Measurements from ENCODE around the gene UBE2R2. TPM values are rescaled to one million over a fixed set of nuclear protein-coding genes. Genes with fewer than 3 reads are reported as not detected.
"Not testable (repeated sequence)": the region's sequence is repeated elsewhere in the genome, so short reads cannot be mapped to it uniquely, and the experiment has no call there.

The UBE2R2 gene
- total and polyA plus RNA-seq, 10 donors: 15.2 to 48.5 (median 39.9) TPM

DNA sequence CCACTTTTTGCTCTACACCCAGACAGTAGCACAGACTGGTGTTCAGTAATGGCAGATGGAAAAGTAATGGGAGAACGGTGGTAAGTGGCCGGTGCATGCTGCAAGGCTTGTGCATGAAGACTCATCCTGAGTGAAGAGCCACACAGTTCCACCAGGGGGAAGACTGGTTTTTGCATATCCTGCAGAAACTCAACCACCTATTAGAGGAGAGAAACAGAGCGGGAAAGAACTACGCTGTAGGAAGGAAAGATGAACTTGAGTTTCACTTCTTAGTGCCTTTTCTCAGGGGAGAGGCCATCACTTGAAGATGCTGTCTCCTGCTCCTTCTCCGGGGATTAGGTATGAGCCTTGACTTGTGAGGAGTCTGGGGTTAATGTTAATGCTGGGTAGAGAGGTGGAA lies 31.0 kb upstream of the UBE2R2 start:
- intact Hi-C loops (cut with DNase I; ENCODE audit: low total_unique reads): no loop called here
- no peaks in the 10 kb centered on the region for H3K36me3 ChIP-seq
- WGBS, 5 donors: 80 to 93% (median 84%) methylated on average over 5 of the region's 5 CpGs

DNA sequence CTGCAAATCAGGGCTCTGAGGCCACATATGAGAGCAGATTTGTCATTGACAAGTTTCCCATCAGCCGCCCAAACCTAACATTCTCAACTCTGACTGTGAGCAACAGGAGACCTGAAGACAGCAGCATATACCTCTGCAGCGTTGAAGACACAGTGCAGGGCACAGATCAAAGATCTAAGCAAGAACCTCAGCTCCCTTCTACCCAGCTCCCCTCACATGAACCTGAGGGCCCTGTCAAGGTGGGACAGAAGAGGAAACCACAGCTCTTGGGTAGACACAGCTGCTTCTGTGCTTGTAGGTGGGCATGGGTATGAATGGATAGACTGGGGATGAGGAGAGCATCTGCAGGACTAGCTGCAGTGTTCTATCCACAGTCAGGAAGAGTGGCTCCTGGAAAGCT lies 30.3 kb upstream of the UBE2R2 start:
- TF ChIP-seq POLR2A (IDR thresholded peaks at IDR 0.05): no peak
- no peak for TF ChIP-seq POLR2AphosphoS5 (IDR thresholded peaks at IDR 0.05)
- TF ChIP-seq CTCF (IDR thresholded peaks at IDR 0.05 in 8 of 11, conservative IDR thresholded peaks at IDR 0.05 in 3 of 11): no peak
- H3K4me3 ChIP-seq: no peak overlapping the region
- intact Hi-C loops (cut with DNase I; ENCODE audit: low total_unique reads): no loop called here
- no peak for DNase-seq
- 65 to 84% (median 80%) methylated on average over 2 of the region's 2 CpGs for WGBS, 5 donors
- no peaks in the 10 kb centered on the region for H3K36me3 ChIP-seq
- H3K27me3 ChIP-seq (replicated peaks in 1 of 7): no peaks in the 10 kb centered on the region
- H3K27ac ChIP-seq: no peak overlapping the region
- no peaks in the 10 kb centered on the region for H3K4me1 ChIP-seq
- no peaks in the 10 kb centered on the region for H3K9me3 ChIP-seq

More for the DNA sequence above, 31.0 kb upstream of the UBE2R2 start:
- no peak for TF ChIP-seq CTCF (IDR thresholded peaks at IDR 0.05 in 8 of 11, conservative IDR thresholded peaks at IDR 0.05 in 3 of 11)
- no peak for TF ChIP-seq POLR2AphosphoS5 (IDR thresholded peaks at IDR 0.05)
- TF ChIP-seq POLR2A (IDR thresholded peaks at IDR 0.05): no peak
- Histone ChIP-seq H3K4me3 (no peak overlapping the region), H3K27me3 (replicated peaks in 1 of 7) (no peaks in the 10 kb centered on the region), H3K27ac (no peak overlapping the region), H3K9me3 (no peaks in the 10 kb centered on the region), H3K4me1 (no peaks in the 10 kb centered on the region)
- no peak for DNase-seq

DNA sequence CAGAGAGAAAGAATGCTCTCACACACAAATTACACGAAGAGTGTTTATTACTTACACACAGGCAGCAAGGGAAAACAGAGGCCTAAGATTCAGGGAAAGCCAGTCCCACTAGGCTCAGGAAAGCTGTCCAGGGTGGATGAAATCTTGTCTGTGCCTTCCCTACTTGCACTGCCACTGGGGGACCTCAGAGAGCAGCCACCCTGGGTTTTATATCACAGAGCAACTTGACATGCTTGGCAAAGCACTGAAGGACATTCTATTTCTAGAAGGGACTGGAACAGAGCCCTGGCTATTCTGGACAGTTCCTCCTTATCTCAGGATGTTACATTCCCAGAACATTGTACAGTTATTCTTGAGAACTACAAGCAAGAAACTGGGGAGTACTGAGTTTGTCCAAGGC lies 29.1 kb upstream of the UBE2R2 start:
- no peak for DNase-seq
- intact Hi-C loops (cut with DNase I; ENCODE audit: low total_unique reads): no loop called here
- Histone ChIP-seq H3K9me3 (no peaks in the 10 kb centered on the region), H3K4me3 (no peak overlapping the region), H3K27me3 (replicated peaks in 1 of 7) (no peaks in the 10 kb centered on the region), H3K36me3 (no peaks in the 10 kb centered on the region), H3K27ac (no peak overlapping the region), H3K4me1 (no peaks in the 10 kb centered on the region)
- WGBS, 5 donors: 0 to 93% (median 39%) methylated on average over 1 of the region's 1 CpG
- TF ChIP-seq CTCF (IDR thresholded peaks at IDR 0.05 in 8 of 11, conservative IDR thresholded peaks at IDR 0.05 in 3 of 11): no peak
- no peak for TF ChIP-seq POLR2A (IDR thresholded peaks at IDR 0.05)
- TF ChIP-seq POLR2AphosphoS5 (IDR thresholded peaks at IDR 0.05): no peak

DNA sequence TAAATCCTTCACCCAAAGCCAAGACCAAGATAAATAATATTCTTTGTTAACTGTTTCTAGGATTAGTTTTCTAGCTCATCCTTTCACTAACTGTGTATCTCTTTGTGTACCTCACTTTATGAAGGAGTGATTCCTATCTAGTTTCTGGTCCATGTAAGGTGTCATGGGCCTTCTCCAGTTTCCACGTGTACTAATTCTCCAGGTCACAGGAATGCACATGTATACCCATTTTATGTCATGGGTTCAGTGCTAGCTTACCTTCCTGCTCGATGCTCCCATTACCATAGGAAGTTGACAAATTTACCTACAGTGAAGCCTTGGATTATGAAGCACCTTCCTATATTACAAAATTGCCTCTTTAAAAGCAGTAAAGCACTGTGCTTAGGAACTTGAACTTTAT lies 27.5 kb upstream of the UBE2R2 start:
- DNase-seq; H3K4me3 ChIP-seq; H3K27me3 ChIP-seq (replicated peaks in 1 of 7); H3K36me3 ChIP-seq; H3K9me3 ChIP-seq; H3K27ac ChIP-seq; H3K4me1 ChIP-seq; intact Hi-C loops (cut with DNase I; ENCODE audit: low total_unique reads): not testable (repeated sequence)
- 74 to 89% (median 81%) methylated on average over 2 of the region's 2 CpGs for WGBS, 5 donors

- 30 to 35% (median 32%) methylated on average over 2 of the region's 2 CpGs for WGBS, 5 donors
- TF ChIP-seq POLR2A (IDR thresholded peaks at IDR 0.05) (no peak), POLR2AphosphoS5 (IDR thresholded peaks at IDR 0.05) (no peak), CTCF (IDR thresholded peaks at IDR 0.05 in 8 of 11, conservative IDR thresholded peaks at IDR 0.05 in 3 of 11) (no peak)
- no peaks in the 10 kb centered on the region for H3K4me1 ChIP-seq
- no peaks in the 10 kb centered on the region for H3K36me3 ChIP-seq
- H3K4me3 ChIP-seq: no peak overlapping the region
- no peak for DNase-seq
- H3K27me3 ChIP-seq (replicated peaks in 1 of 7): no peaks in the 10 kb centered on the region
- no peak overlapping the region for H3K27ac ChIP-seq
- intact Hi-C loops (cut with DNase I; ENCODE audit: low total_unique reads): no loop called here
- H3K9me3 ChIP-seq: no peaks in the 10 kb centered on the region
These were observed 25.8 kb upstream of the UBE2R2 start for GRCh38 chr9:33791117-33791516.

DNA sequence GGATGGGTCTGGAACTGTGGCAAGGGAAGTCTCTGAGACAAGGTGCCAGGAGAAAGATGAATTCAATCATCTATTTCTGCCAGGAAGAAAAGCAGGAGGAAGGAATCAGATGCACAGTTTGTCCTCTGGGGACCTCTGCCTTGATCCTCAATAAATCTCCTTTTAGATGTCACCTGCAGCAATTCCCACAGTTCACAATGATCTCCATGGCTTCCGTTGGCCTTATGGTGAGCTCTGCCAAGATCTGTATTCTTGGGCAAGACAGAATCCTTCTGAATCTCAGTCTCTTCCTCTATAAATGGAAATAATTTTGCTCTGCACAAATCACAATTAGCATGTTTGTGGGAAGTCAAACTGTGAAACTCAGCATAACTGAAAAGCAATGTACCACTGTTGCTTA lies 23.5 kb upstream of the UBE2R2 start:
- H3K36me3 ChIP-seq; H3K27ac ChIP-seq; H3K9me3 ChIP-seq; H3K4me3 ChIP-seq; H3K4me1 ChIP-seq; intact Hi-C loops (cut with DNase I; ENCODE audit: low total_unique reads); DNase-seq: not testable (repeated sequence)
- WGBS, 5 donors: 71 to 96% (median 84%) methylated on average over 1 of the region's 1 CpG
- H3K27me3 ChIP-seq (replicated peaks in 1 of 7): peaks cover 0 to 12% (median 0%) of the 10 kb centered on the region in 7 donors
